ENCODE measurements around the gene IGF1R. TPM values are rescaled to one million over a fixed set of nuclear protein-coding genes. Genes with fewer than 3 reads are reported as not detected.

IGF1R gene
- total RNA-seq, 1 experiment from 2014 or later: 3.8 TPM

DNA sequence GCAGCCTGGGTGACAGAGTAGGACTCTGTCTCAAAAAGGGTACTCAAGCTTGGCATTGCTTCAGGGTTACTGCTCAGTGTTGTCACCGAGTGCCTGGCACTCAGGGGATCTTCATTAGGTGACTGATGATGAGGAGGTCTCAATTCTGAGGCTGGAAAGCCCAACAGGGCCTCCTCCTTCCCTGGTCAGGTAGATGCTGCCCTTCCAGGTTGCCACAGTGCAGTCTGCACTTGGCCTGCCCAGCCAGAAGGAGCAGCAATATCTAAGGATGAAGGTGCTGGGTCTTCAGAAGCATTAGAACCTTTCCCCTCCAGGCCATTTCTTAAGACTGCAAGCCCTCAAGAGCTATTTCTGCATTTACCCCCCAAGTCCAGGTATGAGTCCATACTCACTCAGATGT, 317.3 kb downstream of the IGF1R start:
- H3K4me2 ChIP-seq (ENCODE audit: low read length): no peak overlapping the region
- no peak for TF ChIP-seq EZH2phosphoT487 (IDR thresholded peaks at IDR 0.05; ENCODE audit: borderline replicate concordance, low read length)
- no peak for TF ChIP-seq EZH2 (IDR thresholded peaks at IDR 0.05; ENCODE audit: low read length, unreplicated experiment)
- TF ChIP-seq, protein P1, sequence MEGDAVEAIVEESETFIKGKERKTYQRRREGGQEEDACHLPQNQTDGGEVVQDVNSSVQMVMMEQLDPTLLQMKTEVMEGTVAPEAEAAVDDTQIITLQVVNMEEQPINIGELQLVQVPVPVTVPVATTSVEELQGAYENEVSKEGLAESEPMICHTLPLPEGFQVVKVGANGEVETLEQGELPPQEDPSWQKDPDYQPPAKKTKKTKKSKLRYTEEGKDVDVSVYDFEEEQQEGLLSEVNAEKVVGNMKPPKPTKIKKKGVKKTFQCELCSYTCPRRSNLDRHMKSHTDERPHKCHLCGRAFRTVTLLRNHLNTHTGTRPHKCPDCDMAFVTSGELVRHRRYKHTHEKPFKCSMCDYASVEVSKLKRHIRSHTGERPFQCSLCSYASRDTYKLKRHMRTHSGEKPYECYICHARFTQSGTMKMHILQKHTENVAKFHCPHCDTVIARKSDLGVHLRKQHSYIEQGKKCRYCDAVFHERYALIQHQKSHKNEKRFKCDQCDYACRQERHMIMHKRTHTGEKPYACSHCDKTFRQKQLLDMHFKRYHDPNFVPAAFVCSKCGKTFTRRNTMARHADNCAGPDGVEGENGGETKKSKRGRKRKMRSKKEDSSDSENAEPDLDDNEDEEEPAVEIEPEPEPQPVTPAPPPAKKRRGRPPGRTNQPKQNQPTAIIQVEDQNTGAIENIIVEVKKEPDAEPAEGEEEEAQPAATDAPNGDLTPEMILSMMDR (conservative IDR thresholded peaks at IDR 0.05; ENCODE audit: low read depth, low read length): no peak
- H3K4me1 ChIP-seq (ENCODE audit: insufficient read depth, low read length): no peaks in the 10 kb centered on the region
- ChIA-PET POLR2A (ENCODE audit: unreplicated experiment) (no interaction called here), CTCF (no interaction called here)
- H3K36me3 ChIP-seq (ENCODE audit: low read depth, low read length): no peaks in the 10 kb centered on the region; the same call in 1 of the 2 replicates
- H3K27me3 ChIP-seq (ENCODE audit: low read length): no peaks in the 10 kb centered on the region
- no peaks in the 10 kb centered on the region for H3K9me3 ChIP-seq (ENCODE audit: low read length)
- no peaks in the 10 kb centered on the region for H3K9me2 ChIP-seq (replicated peaks; ENCODE audit: low read length)
- no peak for DNase-seq
- H3K79me2 ChIP-seq (ENCODE audit: low read length): no peaks in the 10 kb centered on the region
- H2AFZ ChIP-seq (ENCODE audit: low read length): no peak overlapping the region
- BruUV-seq (replicated peaks): no TSS peak
- intact Hi-C loops (cut with micrococcal nuclease): no loop called here
- H3K27ac ChIP-seq (ENCODE audit: low read length): no peak overlapping the region
- H3K4me3 ChIP-seq (ENCODE audit: low read length): no peak overlapping the region
- H4K20me1 ChIP-seq (ENCODE audit: low read length): no peaks in the 10 kb centered on the region
- H3F3A ChIP-seq (ENCODE audit: low read length, unreplicated experiment): no peaks in the 10 kb centered on the region
- no peak overlapping the region for H3K9ac ChIP-seq (ENCODE audit: low read length)
- no peak for ATAC-seq

DNA sequence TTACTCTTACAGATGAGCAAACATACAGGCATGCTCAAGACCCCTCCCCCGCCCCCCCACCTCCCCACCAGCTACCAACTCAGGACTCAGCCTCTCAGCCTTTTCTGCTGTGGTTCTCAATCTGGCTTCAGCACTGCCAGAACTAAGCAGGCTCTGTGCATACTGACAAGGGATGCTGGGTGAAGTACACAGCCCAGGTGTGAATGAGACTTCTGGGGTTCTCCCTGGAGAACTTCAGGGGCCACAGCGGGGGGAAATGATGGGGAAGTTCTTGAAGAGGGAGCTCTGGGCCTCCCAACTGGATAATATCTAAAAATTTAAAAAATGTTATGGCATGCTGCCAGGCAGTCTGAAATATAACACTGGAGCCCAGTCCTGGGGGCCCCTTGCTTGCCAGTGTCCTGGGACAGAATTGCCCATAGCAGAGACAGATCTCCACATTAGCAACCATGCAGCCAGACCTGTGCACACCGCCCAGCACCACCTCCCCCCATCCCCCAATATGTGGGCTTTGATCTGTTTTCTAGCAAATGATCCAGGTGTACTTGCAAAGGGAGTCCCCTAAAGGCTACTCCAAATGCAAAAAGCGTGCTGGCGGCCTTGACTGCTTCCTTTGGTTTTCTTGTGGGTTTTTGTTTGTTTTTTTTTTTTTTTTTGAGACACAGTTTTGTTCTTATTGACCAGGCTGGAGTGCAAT, 317.9 kb downstream of the IGF1R start:
- Histone ChIP-seq H3K27ac (ENCODE audit: low read length) (no peak overlapping the region), H2AFZ (ENCODE audit: low read length) (no peak overlapping the region), H3K4me2 (ENCODE audit: low read length) (no peak overlapping the region), H3K9me2 (replicated peaks; ENCODE audit: low read length) (no peaks in the 10 kb centered on the region), H3K4me3 (ENCODE audit: low read length) (no peak overlapping the region), H3K4me1 (ENCODE audit: insufficient read depth, low read length) (no peaks in the 10 kb centered on the region), H3K79me2 (ENCODE audit: low read length) (no peaks in the 10 kb centered on the region), H3K9me3 (ENCODE audit: low read length) (no peaks in the 10 kb centered on the region), H3K27me3 (ENCODE audit: low read length) (no peaks in the 10 kb centered on the region), H3F3A (ENCODE audit: low read length, unreplicated experiment) (no peaks in the 10 kb centered on the region), H3K9ac (ENCODE audit: low read length) (no peak overlapping the region), H4K20me1 (ENCODE audit: low read length) (no peaks in the 10 kb centered on the region), H3K36me3 (ENCODE audit: low read depth, low read length) (no peaks in the 10 kb centered on the region; the same call in 1 of the 2 replicates)
- intact Hi-C loops (cut with micrococcal nuclease): no loop called here
- TF ChIP-seq EZH2 (IDR thresholded peaks at IDR 0.05; ENCODE audit: low read length, unreplicated experiment) (no peak), EZH2phosphoT487 (IDR thresholded peaks at IDR 0.05; ENCODE audit: borderline replicate concordance, low read length) (no peak)
- TF ChIP-seq, protein P1 (conservative IDR thresholded peaks at IDR 0.05; ENCODE audit: low read depth, low read length): no peak
- BruUV-seq (replicated peaks): no TSS peak
- CTCF ChIA-PET: no interaction called here
- POLR2A ChIA-PET (ENCODE audit: unreplicated experiment): no interaction called here
- ATAC-seq (no peak), DNase-seq (no peak)

DNA sequence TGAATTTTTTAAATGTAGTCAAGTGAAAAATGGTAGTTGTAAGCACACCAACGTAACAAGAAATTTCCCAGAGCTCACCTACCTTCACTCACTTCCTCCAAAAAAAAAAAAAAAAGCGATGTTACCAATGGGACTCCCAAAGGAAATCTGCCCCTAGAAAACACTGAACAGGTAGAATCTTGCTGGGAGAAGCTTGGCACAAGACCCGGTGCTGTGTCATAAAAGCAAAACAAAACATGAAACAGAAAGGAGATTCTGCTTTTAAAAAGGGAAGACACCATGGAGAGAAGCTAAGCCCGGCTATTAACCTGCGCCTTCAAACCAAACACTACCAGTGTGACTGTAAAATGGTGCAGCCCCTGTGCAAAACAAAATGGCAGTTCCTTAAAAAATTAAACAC, 318.8 kb downstream of the IGF1R start:
- H3K9ac ChIP-seq (ENCODE audit: low read length): no peak overlapping the region
- H3K4me2 ChIP-seq (ENCODE audit: low read length): no peak overlapping the region
- POLR2A ChIA-PET (ENCODE audit: unreplicated experiment): no interaction called here
- H4K20me1 ChIP-seq (ENCODE audit: low read length): no peaks in the 10 kb centered on the region
- no peaks in the 10 kb centered on the region for H3K27me3 ChIP-seq (ENCODE audit: low read length)
- intact Hi-C loops (cut with micrococcal nuclease): no loop called here
- ATAC-seq: no peak
- no peaks in the 10 kb centered on the region for H3K9me2 ChIP-seq (replicated peaks; ENCODE audit: low read length)
- CTCF ChIA-PET: no interaction called here
- H3K4me1 ChIP-seq (ENCODE audit: insufficient read depth, low read length): no peaks in the 10 kb centered on the region
- no peak overlapping the region for H3K4me3 ChIP-seq (ENCODE audit: low read length)
- BruUV-seq (replicated peaks): no TSS peak
- H3K36me3 ChIP-seq (ENCODE audit: low read depth, low read length): no peaks in the 10 kb centered on the region
- no peak overlapping the region for H2AFZ ChIP-seq (ENCODE audit: low read length)
- H3F3A ChIP-seq (ENCODE audit: low read length, unreplicated experiment): no peaks in the 10 kb centered on the region
- DNase-seq: no peak
- TF ChIP-seq EZH2 (IDR thresholded peaks at IDR 0.05; ENCODE audit: low read length, unreplicated experiment) (no peak), EZH2phosphoT487 (IDR thresholded peaks at IDR 0.05; ENCODE audit: borderline replicate concordance, low read length) (no peak)
- TF ChIP-seq, protein P1 (conservative IDR thresholded peaks at IDR 0.05; ENCODE audit: low read depth, low read length): no peak
- no peak overlapping the region for H3K27ac ChIP-seq (ENCODE audit: low read length)
- H3K79me2 ChIP-seq (ENCODE audit: low read length): no peaks in the 10 kb centered on the region
- H3K9me3 ChIP-seq (ENCODE audit: low read length): no peaks in the 10 kb centered on the region
